CD4-positive, alpha-beta T cell (primary cell): Measurements from ENCODE around the gene PAK1. TPM values are rescaled to one million over a fixed set of nuclear protein-coding genes. Genes with fewer than 3 reads are reported as not detected.

Experiments
- ATAC-seq: fragments of 200-7000 bp; cut with Tn5 transposase; one replicate; pipeline ENCODE4 v1.10.0; 2022; ENCODE audit warnings: mild to moderate bottlenecking; ENCODE audit not compliant: poor library complexity
- CTCF ChIA-PET: fragments of 350-600 bp; sonication (Branson Sonifier 250); formaldehyde crosslinking; loops from one replicate; lab custom pipeline; 2021; ENCODE audit warnings: antibody characterized with exemption, inconsistent platforms; lab: Charles Lee
- POLR2A ChIA-PET: fragments of 350-600 bp; sonication (Branson Sonifier 250); formaldehyde crosslinking; loops from one replicate; lab custom pipeline; 2021; ENCODE audit warnings: antibody characterized with exemption, inconsistent platforms; lab: Charles Lee
- DNase-seq, 14 experiments: peaks; one replicate each; pipeline ENCODE4 v3.0.0-alpha.2; 2013 to 2020; ENCODE audit warnings: mixed read lengths in 2 of 14
- H3K27ac ChIP-seq, 2 donors: one replicate each; pipeline versions ENCODE4 v1.5.1 to v1.7.0; 2013; ENCODE audit warnings: low read length in 2 of 2, low read depth in 1 of 2, mild to moderate bottlenecking in 1 of 2
- H3K27me3 ChIP-seq, 2 experiments: 1 replicate in 1 of 2; 2 replicates in 1 of 2; pipeline versions ENCODE4 v1.6.1 to v1.7.0; 2013; ENCODE audit warnings: low read length in 2 of 2, control low read depth in 1 of 2, mild to moderate bottlenecking in 1 of 2, moderate library complexity in 1 of 2; ENCODE audit not compliant: insufficient read depth in 2 of 2, control insufficient read depth in 1 of 2
- H3K36me3 ChIP-seq: one replicate; pipeline ENCODE4 v1.6.1; 2013; ENCODE audit warnings: low read length, control low read depth; ENCODE audit not compliant: insufficient read depth
- H3K4me1 ChIP-seq: one replicate; pipeline ENCODE4 v1.6.1; 2013; ENCODE audit warnings: low read length, control low read depth; ENCODE audit not compliant: insufficient read depth
- H3K4me3 ChIP-seq: one replicate; pipeline ENCODE4 v1.5.1; 2013; ENCODE audit warnings: mild to moderate bottlenecking, low read length, moderate library complexity
- H3K9me3 ChIP-seq, 2 experiments: 1 replicate in 1 of 2; 2 replicates in 1 of 2; pipeline versions ENCODE4 v1.6.1 to v1.7.0; 2013; ENCODE audit warnings: low read length in 2 of 2, mild to moderate bottlenecking in 2 of 2, control low read depth in 1 of 2, moderate library complexity in 1 of 2; ENCODE audit not compliant: control insufficient read depth in 1 of 2, insufficient read depth in 1 of 2
- H3K27ac Mint-ChIP-seq: one replicate; pipeline ENCODE4 v1.8.0; 2020; ENCODE audit warnings: mixed read lengths
- H3K27me3 Mint-ChIP-seq: one replicate; pipeline ENCODE4 v1.8.0; 2021; ENCODE audit warnings: mixed read lengths
- H3K36me3 Mint-ChIP-seq: one replicate; pipeline ENCODE4 v1.8.0; 2021; ENCODE audit warnings: low read depth, mixed read lengths
- H3K4me1 Mint-ChIP-seq: one replicate; pipeline ENCODE4 v1.8.0; 2021; ENCODE audit warnings: low read depth, mixed read lengths
- H3K4me3 Mint-ChIP-seq: one replicate; pipeline ENCODE4 v1.8.0; 2020; ENCODE audit warnings: mild to moderate bottlenecking, mixed read lengths
- H3K9me3 Mint-ChIP-seq: one replicate; pipeline ENCODE4 v1.8.0; 2020; ENCODE audit warnings: mixed read lengths
- intact Hi-C, 2 experiments: fragments of 100-400 bp; cut with DNase I in 1 of 2; cut with micrococcal nuclease in 1 of 2; formaldehyde crosslinking; loops; one replicate each; pipeline versions ENCODE4 v1.15.1 to v1.9.0; 2023 to 2025; cut with DNase I, micrococcal nuclease
- total RNA-seq, 174 experiments: library from RNA in 2 of 174; stranded (reverse) in 2 of 174; gene quantifications; one replicate each; pipeline ENCODE4 v1.2.3 and lab custom pipeline; 2021 to 2026
- TF ChIP-seq, protein P1 (sequence below): fragments of 200-600 bp; IDR thresholded peaks from one replicate; pipeline ENCODE4 v1.8.0; 2022; ENCODE audit warnings: antibody characterized with exemption, mild to moderate bottlenecking

Gene PAK1
- total RNA-seq, 2 experiments from 2014 or later: 6.9 to 12.6 TPM

DNA sequence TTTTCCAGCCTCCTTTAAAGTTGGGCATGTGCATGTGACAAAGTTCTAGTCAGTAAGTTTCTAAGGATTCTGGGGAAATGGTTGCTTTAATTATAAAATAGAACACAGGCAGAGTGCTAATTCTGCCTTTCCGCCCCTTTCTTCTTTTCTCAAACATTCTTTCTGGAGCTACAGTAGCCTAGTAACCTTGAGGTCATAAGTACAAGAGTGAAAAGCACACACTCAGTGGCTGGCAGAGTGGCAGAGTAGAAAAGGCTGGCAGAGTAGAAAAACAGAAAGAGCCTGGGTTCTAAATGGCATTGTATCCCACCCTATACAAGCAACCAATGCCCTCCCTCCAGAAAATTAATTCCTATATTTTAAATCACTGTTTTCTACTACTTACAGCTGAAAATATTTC is 51.2 kb downstream of the PAK1 start:
- Histone ChIP-seq H3K27me3 (no peaks in the 10 kb centered on the region), H3K27ac (no peak overlapping the region), H3K4me3 (no peak overlapping the region), H3K4me1 (no peaks in the 10 kb centered on the region), H3K9me3 (no peaks in the 10 kb centered on the region), H3K36me3 (no peaks in the 10 kb centered on the region)
- ChIA-PET POLR2A (no interaction called here), CTCF (no interaction called here)
- H3K4me1 Mint-ChIP-seq: no peaks in the 10 kb centered on the region
- peaks cover 2% of the 10 kb centered on the region for H3K27me3 Mint-ChIP-seq
- intact Hi-C loops: no loop called here
- ATAC-seq (no peak), DNase-seq (no peak)
- TF ChIP-seq, protein P1, sequence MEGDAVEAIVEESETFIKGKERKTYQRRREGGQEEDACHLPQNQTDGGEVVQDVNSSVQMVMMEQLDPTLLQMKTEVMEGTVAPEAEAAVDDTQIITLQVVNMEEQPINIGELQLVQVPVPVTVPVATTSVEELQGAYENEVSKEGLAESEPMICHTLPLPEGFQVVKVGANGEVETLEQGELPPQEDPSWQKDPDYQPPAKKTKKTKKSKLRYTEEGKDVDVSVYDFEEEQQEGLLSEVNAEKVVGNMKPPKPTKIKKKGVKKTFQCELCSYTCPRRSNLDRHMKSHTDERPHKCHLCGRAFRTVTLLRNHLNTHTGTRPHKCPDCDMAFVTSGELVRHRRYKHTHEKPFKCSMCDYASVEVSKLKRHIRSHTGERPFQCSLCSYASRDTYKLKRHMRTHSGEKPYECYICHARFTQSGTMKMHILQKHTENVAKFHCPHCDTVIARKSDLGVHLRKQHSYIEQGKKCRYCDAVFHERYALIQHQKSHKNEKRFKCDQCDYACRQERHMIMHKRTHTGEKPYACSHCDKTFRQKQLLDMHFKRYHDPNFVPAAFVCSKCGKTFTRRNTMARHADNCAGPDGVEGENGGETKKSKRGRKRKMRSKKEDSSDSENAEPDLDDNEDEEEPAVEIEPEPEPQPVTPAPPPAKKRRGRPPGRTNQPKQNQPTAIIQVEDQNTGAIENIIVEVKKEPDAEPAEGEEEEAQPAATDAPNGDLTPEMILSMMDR: no peak
- H3K27ac Mint-ChIP-seq: no peak overlapping the region
- no peak overlapping the region for H3K4me3 Mint-ChIP-seq
- no peaks in the 10 kb centered on the region for H3K36me3 Mint-ChIP-seq
- H3K9me3 Mint-ChIP-seq: no peaks in the 10 kb centered on the region

DNA sequence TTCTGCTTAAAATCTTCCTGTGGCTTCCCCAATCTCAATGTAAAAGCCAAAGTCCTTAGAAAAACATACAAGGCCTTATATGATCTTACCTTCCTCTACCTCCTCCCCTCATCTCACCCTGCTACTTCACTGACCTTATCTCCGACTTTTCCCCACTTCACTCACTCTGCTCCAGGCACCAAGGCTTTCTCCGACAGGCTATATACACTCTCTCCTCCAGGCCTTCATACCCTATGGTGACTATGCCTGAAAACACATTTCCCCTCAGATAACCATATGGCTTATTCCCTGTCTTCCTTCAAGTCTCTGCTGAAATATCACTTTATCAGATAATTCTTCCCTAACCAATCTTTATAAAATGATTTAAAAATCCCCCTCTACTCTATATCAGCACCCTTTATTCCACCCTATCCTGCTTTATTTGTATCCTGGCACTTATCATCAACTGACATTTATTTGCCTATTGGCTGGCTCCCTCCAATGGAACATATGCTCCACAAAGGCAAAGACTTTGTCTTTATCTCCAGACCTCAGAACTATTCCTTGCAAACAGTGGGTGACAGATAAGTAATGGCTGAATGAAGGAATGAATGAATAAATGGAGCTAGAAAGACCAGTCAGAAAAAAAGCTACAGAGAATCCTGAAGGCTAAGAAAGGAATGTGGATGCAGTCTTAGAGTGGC is 52.7 kb downstream of the PAK1 start:
- no peaks in the 10 kb centered on the region for H3K27me3 ChIP-seq
- TF ChIP-seq, protein P1: no peak
- Mint-ChIP-seq H3K27me3 (no peaks in the 10 kb centered on the region), H3K9me3 (no peaks in the 10 kb centered on the region), H3K4me3 (no peak overlapping the region), H3K27ac (no peak overlapping the region), H3K4me1 (no peaks in the 10 kb centered on the region), H3K36me3 (no peaks in the 10 kb centered on the region)
- H3K4me3 ChIP-seq: no peak overlapping the region
- no peak for DNase-seq
- no peaks in the 10 kb centered on the region for H3K4me1 ChIP-seq
- H3K27ac ChIP-seq: no peak overlapping the region
- H3K36me3 ChIP-seq: no peaks in the 10 kb centered on the region
- ChIA-PET POLR2A (no interaction called here), CTCF (no interaction called here)
- no peak for ATAC-seq
- intact Hi-C loops: no loop called here
- no peaks in the 10 kb centered on the region for H3K9me3 ChIP-seq

DNA sequence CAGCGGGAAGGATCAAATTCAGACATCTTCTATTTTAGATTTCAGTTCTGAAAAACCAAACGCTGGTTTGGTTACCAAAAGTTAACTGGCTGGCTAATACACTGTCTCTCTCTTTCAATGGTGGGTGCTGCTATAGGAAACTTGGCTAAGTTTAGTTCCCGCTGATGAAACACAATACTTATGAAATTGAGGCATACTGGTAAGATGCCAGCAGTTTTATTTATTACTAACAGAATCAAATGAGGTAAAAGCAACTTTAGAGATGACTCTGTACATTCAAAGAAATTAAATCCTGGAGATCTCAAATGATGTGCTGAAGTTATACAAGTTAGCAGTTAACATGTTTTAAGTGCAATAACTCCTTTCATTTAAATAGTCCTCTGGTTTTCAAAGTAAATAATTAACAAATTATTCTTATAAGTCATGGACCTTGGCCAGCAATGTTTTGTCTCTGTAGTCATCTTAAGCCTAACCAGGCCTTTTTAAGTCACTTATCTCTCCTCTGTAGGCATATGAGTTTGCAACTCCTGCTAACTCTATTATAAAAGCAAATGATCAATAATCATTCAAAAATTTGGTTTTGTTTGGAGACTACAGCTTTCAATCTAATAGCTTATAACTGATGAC is 54.8 kb downstream of the PAK1 start:
- Mint-ChIP-seq H3K4me1 (no peaks in the 10 kb centered on the region), H3K36me3 (no peaks in the 10 kb centered on the region), H3K27me3 (no peaks in the 10 kb centered on the region), H3K27ac (no peak overlapping the region), H3K9me3 (no peaks in the 10 kb centered on the region), H3K4me3 (no peak overlapping the region)
- Histone ChIP-seq H3K36me3 (no peaks in the 10 kb centered on the region), H3K9me3 (no peaks in the 10 kb centered on the region), H3K4me3 (no peak overlapping the region), H3K27ac (no peak overlapping the region), H3K27me3 (no peaks in the 10 kb centered on the region), H3K4me1 (no peaks in the 10 kb centered on the region)
- TF ChIP-seq, protein P1: no peak
- ATAC-seq: no peak
- intact Hi-C loops: no loop called here
- ChIA-PET POLR2A (no interaction called here), CTCF (no interaction called here)
- DNase-seq: no peak
